A549 (cell line): ENCODE measurements around the gene MC2R.

Experiments used
- BHLHE40 ChIP-seq: IDR thresholded peaks from 2 replicates; pipeline ENCODE4 v1.6.1; 2012; ENCODE audit warnings: low read depth, low read length, inconsistent platforms
- CTCF ChIP-seq: fragments of >200 bp; sonication (Bioruptor Twin); formaldehyde crosslinking; IDR thresholded peaks from 3 replicates; pipeline ENCODE4 v1.5.1; 2016
- KDM1A ChIP-seq: fragments of 200-600 bp; sonication (generic); IDR thresholded peaks from 2 replicates; pipeline ENCODE4 v1.6.1; 2016; ENCODE audit warnings: low read depth, mild to moderate bottlenecking
- POLR2A ChIP-seq: IDR thresholded peaks from 2 replicates; pipeline ENCODE4 v1.6.1; 2012; ENCODE audit warnings: mild to moderate bottlenecking, low read length
- RAD21 ChIP-seq, 2 experiments: fragments of >200 bp in 1 of 2; sonication (Bioruptor Twin) in 1 of 2; formaldehyde crosslinking in 1 of 2; IDR thresholded peaks in 1 of 2; conservative IDR thresholded peaks in 1 of 2; 2 replicates in 1 of 2; 3 replicates in 1 of 2; pipeline ENCODE4 v1.6.1; 2012 to 2018; ENCODE audit warnings: inconsistent platforms in 1 of 2
- ZNF302 ChIP-seq: fragments of 250-450 bp; sonication (Bioruptor Pico); IDR thresholded peaks from 2 replicates; pipeline ENCODE4 v1.9.0; 2021; ENCODE audit warnings: inconsistent platforms, mild to moderate bottlenecking, moderate library complexity

- no peak for TF ChIP-seq BHLHE40
- no peak for TF ChIP-seq CTCF
- no peak for TF ChIP-seq POLR2A
- TF ChIP-seq KDM1A = no peak
- TF ChIP-seq RAD21 (conservative IDR thresholded peaks at IDR 0.05 in 1 of 2, IDR thresholded peaks at IDR 0.05 in 1 of 2) = no peak
- no peak for TF ChIP-seq ZNF302 (CRISPR knock-in tag)
These were observed 7.9 kb upstream of the MC2R start for GRCh38 chr18:13923221-13923620.
